Measurements from ENCODE around the gene ST8SIA1.

ST8SIA1 gene

DNA sequence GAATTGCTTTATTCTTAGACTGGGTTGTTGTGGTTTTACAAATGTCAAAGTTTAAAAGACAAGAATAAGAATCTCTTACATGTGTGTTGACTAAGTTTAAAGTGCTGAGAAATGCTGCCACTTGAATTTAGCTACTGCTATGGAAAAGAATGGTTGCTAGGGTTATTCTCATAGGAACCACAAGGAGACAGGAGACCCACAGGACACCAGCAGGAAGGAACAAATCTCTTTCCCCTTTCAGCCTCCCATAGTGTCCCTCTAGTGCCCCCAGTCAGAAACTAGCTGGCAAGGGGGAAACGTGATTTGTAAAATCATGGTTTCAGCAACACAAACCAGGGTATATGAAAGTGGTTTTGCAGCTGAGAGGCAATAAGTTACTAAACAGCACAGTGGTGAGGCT is 102.7 kb downstream of the ST8SIA1 start:
- DNase-seq = no peak

DNA sequence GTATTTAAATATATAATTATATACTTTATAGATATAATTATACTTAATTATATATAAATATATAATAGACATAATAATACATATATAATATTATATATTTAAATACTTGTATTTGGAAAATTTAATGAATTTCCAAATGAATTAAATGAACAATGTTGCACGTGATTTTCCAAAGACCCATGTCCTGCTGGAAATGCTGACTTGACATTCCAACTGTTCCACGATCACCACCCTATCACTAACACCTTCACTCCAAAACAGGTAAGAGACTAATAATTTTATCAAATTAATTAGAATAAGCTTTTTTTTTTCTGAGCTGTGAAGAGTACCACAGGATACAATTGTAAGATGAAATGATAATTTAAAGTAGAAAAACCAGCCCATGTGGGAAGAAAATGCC is 103.4 kb downstream of the ST8SIA1 start:
- no peak for DNase-seq

DNA sequence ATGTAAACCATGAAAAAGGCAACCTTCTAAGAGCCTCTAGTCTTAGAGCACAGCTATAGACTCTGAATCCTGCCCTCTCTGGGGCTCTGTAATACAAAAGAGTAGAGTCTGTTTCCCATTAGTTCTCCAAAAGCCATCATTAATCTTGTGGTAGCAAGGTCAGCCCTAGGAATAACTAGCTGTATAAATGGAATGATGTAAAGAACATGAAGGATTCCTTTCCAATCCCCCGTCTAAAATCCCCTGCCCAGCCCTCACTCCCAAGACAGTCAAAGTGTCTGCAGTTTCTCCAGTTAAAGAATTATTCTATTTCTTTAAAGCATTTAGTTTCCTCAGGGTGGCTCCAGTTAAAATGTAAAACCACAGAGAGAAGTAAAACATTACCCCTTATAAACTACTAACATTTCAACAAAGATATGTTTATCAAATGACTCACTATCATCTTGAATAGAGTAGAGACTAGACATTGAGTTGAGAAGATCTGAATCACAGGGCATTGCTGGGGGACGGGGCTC is 104.2 kb downstream of the ST8SIA1 start:
- DNase-seq = no peak

DNA sequence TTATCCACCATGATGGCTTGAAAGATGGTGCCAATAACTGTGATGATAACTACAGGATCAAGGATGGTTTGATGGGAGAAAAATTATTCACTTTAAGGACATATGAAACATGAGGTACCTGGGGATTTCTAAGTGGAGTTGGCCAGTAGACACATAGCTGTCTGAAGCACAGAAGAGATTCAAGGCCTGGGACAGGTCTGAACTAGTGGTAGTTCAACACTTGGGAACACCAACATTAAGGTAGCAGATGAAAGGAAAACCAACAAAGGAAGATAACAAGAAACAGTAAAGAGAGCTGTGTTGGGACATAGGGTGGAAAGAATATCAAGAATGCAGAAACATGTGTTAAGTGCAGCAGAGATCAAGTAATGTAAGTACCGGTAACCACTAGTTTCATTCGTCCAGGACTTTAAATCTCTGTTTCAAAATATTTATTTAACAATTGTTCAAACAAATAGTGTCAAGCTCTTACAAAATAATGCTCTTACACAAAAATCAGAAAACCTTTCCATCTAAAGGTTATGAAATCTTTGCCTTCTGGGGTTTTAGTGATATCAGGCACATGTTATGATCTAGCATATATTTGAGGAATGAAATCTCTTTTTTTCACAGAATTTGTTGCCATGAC is 104.7 kb downstream of the ST8SIA1 start:
- no peak for DNase-seq

DNA sequence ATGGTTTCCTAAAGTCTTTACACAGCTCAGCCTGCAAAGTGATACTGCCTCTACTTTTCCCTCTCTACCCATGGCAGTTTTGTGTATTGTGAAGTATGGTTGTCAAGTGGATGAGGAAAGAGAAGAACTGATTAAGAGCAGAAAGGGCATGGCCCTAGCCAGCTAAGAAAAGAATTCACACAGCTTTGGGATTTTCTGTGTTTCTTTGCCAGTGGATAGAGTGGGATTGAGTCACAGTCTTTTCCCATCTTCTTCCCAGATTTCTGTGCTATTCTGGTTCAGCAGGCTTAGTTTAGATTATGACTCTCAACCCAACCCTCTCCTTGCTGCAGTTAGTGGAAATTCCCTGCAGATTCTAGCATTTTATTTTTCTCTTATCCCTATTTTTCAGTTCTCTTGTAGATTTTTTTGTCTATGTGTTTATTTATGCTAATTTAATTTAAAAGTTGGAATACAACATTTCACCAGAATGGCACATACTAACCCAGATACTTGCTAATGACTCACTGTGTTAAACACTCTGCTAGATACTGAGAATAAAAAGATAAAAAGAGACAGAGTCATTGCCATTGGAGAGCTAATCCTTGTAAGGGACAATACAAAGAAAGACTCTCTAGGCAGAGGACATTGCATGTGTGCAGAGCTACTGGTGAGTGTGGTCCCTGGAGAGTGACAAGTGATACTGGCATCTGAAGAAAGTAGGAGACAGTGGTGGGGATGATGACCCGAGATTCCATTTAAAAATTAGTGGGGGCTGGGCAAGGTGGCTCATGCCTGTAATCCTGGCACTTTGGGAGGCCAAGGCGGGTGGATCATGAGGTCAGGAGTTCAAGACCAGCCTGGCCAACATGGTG is 106.3 kb downstream of the ST8SIA1 start:
- DNase-seq = no peak

DNA sequence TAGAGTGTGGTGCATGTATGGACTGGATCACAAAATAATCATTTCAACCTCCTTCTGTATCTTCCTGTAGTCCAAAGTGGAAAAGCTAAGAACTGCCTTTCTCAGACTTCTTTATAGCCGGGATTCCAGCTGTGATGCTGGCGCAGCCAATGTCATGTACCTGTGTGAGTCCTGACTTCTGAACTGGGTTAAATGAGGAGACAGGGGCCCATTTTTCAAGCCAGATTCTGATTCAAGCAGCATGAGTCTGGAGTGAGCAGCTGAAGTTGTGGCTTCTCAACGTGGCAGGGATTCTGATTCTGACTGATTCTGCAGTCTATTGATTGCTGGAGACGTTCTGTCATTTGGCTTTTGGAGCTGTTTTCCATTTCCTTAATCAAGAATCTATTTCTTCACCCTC is 111.2 kb downstream of the ST8SIA1 start:
- no peak for DNase-seq

DNA sequence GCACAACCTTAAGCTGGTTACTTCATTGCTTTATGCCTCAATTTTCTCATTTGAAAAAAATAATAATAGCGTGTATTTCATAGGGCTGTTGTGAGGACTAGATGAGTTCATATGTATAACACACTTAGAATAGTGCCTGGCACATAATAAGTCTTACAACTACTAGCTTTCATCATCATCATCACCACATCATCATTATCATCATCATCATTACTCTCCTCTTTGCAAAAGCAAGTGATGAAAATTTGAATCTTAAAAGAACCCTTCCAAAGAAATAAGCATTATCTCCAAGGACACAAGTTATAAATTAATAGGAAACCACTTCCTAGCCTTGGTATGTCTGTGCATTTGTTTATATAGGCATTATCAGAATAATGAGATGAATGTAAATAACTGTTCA is 117.0 kb downstream of the ST8SIA1 start:
- no peak for DNase-seq

DNA sequence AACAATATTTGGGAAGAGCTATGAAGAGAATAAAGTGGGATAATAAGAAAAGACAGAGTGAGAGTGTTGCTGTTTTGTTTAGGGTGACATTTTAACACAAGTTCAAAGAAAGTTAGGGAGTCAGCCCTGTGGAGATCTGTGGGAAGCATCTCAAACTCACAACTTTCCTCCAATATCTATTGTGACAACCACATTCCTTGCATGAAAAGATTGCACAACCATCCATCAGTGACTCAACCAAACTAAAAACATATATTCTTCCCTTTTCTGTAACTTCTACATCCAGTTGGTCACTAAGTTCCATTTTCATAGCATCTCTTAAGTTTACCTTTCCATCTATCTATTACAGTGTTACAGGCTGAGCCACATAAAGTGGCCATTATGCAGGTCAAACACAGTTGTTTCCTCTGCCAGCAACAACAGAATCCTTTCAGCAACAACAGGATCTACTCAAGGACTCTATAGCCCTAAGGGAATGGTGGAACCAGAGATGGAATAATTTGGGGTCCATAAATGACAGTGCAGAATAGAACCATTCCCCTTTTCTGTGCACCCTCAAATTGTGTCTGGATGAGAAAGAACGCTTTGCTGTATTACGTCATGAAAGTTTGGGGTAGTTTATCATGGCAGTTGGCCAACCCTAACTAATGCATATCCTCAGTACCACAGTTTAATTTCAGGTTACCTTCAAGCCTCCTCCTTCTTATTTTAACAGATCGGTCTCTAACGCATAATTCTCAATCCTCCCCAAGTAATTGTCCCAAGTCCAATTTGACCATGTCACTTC is 118.8 kb downstream of the ST8SIA1 start:
- no peak for DNase-seq

DNA sequence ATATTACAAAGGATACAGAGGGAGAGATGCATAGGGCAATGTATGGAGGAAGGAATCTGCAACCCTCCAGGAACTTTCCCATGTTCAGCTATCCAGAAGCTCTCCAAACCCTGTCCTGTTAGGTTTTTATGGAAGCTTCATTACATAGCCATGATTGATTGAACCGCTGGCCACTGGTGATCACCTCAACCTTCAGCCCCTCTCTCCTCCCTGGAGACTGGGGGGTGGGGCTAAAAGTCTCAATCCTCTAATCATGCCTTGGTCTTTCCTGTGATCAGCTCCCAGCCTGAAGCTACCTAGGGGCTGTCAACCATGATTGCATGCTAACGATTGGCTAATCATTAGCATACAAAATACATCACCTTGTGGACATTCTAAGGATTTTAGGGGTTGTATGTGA is 123.4 kb downstream of the ST8SIA1 start:
- no peak for DNase-seq

DNA sequence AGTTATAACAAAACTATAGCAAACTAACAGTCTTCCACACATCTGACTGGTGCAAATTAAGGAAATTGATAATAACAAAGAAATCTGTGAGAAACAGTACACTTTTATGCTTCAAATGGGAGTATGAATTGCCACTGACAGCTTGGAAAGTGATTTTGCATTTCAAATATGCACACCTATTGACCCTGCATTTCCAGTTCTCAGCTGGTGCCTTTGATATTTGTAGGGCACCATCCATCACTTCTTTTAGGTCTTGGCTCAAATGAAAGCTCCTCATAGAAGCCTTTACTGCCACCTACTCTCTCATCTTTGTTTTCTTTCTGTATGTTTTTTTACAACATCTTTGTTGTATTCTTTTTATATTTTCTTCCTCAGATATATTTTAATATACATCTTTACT is 125.1 kb downstream of the ST8SIA1 start:
- DNase-seq = no peak

DNA sequence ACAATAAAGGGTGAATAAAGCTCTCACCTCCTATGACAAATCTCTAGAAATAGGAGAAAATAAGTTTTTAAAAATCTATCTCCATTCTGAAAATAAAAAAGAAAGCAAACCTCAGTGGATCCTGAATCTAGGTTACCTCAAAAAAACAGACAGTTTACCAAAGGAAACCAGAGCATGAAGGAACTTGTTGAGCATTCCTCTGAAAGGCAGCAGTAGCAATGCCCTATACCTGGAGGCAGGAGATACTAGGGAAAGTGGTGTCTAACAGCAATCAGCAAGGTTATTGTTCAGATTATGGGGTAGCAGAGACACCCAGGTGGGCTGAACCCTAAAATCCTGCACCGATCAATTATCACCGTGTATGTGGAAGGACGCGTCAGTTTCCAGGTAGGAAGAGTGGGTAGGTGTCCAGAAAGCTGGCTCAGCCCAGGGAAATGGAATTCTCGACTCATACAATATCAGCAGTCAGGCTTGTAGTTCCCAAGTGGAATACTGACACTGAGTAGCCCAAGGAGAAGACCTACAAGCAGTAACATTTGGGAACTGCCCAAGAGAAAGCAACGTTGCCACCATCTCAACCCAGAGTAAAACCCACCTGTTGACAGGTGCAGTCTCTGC is 128.3 kb downstream of the ST8SIA1 start:
- no peak for DNase-seq

DNA sequence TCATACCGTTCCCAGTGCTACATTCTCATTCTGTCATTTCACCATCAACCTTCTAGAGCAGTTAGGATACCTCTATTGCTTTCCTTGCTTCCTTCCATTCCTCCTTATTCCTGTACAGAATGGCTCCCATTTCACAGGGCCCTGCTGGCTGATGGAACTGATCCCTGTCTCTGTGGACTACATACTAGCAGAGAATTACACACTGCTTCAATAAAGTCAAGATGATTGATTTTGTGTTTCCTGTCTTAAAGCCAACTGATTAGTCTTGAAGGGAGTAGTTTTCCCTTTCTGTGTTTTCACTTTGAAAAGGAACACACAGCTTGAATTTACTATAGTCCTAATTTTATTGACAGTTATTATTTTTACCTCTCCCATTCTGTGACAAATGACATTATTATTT is 130.1 kb downstream of the ST8SIA1 start:
- no peak for DNase-seq

DNA sequence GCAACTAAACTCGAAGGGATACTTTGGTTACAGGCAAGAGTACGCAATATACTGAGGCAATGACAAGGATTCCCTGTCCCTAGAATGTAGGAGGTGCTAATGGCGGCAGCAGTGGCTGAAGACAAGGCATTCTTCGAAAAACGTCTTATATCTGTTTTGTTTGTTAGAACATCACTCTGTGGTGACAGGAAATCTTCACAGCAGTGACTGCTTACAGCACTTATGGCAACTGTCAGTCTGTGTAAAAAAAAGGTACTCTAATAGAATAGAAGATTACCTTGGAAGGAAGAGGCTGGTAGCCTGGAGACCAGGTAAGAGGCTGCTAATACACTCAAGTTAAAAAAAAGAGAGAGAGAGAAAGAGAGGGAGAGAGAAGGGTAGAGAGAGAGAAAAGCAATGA is 131.7 kb downstream of the ST8SIA1 start:
- no peak for DNase-seq

DNA sequence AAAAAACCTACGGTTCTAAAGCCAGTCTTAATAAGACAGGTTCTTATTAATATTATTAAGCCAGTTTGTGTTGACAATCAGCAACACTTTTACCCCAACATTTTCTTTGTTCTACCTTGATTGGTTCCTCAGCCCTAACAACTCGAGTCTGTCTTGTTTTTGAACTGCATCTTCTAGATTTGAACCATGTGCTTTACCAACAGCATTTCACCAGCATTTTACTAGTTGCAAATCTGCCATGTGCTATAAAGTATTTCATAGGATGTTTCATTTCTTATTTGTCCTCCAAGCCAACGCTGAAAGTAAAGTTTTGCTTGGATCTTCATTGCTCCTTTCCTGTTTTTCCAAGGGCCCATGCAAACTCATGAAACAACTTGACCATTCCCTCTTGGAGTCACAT is 133.4 kb downstream of the ST8SIA1 start:
- DNase-seq = no peak

DNA sequence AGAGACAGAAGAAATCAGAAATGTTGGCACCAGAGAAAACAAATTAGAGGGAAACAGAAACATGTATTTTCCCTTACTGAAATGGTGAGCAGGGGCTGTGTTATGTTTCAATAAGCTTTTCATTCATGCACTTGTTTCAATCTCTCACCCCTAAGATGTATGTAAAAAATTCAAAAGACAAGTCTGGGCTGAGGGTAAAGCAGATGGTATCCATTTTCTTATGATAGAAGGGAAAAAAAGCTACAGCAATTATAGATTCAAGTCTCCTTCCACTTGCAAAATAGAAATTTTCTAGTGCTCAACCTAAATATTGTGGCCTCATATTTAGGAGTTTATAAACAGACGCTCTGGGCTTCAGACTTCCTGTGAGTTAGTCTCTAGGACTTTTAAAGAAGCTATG is 138.3 kb downstream of the ST8SIA1 start:
- no peak for DNase-seq

DNA sequence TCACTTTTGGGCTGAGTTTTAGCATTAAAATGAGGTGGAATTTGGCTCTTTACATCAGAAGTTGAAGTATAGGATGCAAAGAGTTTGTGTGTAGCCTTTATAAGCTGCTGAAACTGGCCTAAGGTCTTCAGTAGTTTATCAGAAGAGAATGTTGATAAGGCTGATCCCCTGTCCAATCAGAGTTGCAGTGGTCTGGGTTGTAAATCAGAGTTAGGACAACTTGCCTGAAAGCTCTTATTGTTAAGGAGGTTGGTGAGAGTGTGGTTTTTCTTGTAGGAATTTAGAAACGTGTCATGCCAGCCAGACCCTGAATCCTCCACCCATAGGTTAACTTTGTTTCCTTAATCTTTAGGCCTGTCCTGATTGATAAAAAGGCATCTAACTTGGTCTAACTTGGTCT is 143.5 kb downstream of the ST8SIA1 start:
- DNase-seq = no peak

DNA sequence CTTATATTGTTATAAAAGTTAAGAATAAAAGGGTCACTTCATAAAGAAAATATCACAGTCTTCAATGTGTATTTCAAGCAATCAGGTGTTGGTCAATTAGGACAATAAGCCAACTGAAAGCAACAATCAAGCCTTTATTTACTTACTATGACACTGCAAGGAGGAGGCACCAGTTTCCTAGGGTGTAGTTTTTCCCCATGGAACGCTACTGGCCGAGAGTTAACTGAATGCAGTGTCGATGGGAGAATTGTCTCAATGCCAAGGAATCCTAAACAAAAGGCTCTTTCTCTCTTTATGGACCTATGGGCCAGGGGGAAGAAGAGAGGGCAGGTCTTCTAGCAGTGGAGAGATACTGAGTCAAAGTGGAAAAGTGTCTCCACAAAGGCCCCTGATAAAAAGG is 146.1 kb downstream of the ST8SIA1 start:
- DNase-seq = no peak

DNA sequence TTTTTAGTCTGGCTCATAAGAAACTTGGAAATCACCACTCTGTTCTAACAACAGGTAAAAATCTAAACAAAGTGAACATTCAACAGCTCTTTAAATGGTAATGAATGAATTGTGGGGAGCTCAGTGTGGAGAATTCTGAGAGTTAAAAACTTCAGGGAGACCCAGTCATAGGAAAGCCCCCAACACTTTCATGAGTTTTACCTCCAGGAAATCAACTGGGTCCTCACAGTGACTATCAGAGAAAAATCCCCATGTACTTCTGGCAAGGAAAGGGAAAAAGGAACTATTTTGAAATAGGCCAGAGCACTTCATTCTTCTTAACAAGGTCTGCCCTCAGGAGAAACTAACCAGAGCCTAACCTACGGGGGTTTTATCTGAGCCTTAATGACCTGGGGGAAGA is 153.8 kb downstream of the ST8SIA1 start:
- DNase-seq = no peak

DNA sequence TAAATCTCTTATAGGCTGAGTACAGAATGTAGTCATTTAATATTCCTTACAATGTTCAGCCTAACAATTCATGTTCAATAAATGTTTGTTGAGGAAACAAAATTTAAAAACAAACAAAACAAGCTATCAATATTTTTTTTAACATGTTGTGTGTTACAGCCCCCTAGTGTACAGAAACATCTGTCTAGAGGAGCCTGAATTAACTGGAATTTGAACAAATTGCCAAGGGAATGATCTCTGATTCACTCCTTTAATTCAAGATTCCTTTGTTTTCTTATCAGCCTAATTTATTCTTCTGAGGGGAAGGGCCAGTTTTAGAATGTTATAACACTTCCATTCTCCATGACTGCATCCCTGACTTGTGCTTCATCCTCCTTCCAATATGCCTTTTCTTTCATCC is 161.3 kb downstream of the ST8SIA1 start:
- no peak for DNase-seq

DNA sequence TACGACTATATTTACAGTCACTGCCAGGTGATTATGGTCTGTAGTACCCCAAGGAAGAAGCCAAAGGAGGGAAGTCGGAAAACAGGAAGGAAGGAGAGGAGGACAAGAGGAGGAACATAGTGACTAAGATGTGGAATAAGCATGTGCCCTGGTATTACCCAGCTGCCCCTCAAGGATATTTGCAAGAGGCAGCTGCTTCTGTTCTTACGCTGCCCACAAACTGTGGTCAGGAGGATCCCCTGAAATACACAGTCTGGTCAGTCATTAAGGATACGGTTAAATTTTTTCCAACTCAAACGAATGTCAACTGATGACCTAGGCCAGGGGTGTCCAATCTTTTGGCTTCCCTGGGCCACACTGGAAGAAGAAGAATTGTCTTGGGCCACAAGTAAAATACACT is 162.0 kb downstream of the ST8SIA1 start:
- no peak for DNase-seq

DNA sequence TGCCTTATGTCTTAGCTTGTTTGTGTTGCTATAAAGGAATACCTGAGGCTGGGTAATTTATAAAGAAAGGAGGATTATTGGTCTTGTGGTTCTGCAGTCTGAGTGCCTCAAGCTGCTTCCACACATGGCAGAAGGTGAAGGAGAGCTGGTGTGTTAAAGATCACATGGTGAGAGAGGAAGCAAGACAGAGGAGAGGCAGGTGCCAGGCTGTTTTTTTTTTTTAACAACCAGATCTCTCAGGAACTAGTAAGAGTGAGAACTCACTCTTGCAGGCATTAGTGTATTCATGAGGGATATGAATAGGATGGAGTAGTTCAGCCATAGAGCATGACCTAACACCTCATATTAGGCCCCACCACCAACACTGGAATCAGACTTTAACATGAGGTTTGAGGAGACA is 165.1 kb downstream of the ST8SIA1 start:
- no peak for DNase-seq

DNA sequence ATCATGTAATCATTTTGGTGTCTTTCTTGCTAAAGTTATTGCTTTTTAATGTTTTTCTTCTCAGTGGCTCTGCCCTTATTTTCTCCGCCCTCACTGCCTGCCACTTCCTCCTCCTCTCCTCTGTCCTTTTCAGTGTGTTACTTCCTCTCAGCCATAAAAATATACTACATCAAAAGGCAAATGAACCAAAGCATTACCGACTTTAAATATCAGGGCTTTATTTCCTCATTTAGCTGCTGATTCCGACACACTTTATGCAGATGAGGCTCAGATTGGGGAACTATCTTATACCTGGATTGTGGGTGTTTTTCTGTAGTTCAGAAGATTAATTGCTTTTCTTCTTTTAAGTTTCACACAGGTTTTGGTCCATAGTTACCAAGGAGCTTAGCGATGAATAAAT is 170.4 kb downstream of the ST8SIA1 start:
- DNase-seq = no peak

DNA sequence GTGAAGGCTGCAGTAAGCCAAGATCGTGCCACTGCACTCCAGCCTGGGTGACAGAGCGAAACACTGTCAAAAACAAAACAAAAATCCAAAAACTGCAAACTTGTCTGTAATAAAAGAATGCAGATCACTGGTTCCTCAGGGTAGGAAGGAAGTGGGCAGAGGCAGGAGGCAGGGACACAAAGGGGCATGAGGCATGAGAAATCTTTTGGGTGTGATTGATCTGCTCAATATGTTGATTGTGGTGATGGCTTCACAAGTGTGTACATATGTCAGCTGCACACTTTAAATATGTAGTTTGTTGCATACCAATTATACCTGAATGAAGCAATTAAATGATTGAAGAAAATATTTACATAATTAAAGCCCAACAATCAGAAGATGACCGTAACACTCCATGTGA is 170.9 kb downstream of the ST8SIA1 start:
- no peak for DNase-seq

All from activated effector memory CD4-positive, alpha-beta T cell treated with anti-CD3 and anti-CD28 coated beads, Interleukin-2, amount 50 U/mL, for 16 hours (primary cell).